ENCODE results near the gene DTNB.

DTNB gene

GRCh38 chr2:25379535-25379934, 293.8 kb downstream of the DTNB start:
- DNase-seq, result no peak

GRCh38 chr2:25378731-25379490, 294.5 kb downstream of the DTNB start:
- DNase-seq, result peak; percentile 35

- no peak for DNase-seq
These were observed 295.5 kb downstream of the DTNB start for GRCh38 chr2:25377822-25378421.

GRCh38 chr2:25376750-25377621, 296.4 kb downstream of the DTNB start:
- peak; percentile 94 for DNase-seq

GRCh38 chr2:25375989-25376545, 297.3 kb downstream of the DTNB start:
- peak; percentile 10 for DNase-seq

- DNase-seq, result no peak
These were observed 297.9 kb downstream of the DTNB start for GRCh38 chr2:25375371-25375988.

- no peak for DNase-seq
These were observed 298.6 kb downstream of the DTNB start for GRCh38 chr2:25374827-25375226.

GRCh38 chr2:25374411-25374810, 299.0 kb downstream of the DTNB start:
- no peak for DNase-seq

- no peak for DNase-seq
These were observed 300.0 kb downstream of the DTNB start for GRCh38 chr2:25373269-25373981.

- DNase-seq, result no peak
These were observed 300.7 kb downstream of the DTNB start for GRCh38 chr2:25372405-25373268.

- DNase-seq, result no peak
These were observed 301.8 kb downstream of the DTNB start for GRCh38 chr2:25371253-25372241.

GRCh38 chr2:25369876-25370275, 303.5 kb downstream of the DTNB start:
- no peak for DNase-seq

GRCh38 chr2:25369439-25369838, 303.9 kb downstream of the DTNB start:
- no peak for DNase-seq

GRCh38 chr2:25368660-25369059, 304.7 kb downstream of the DTNB start:
- DNase-seq, result no peak

GRCh38 chr2:25367296-25367695, 306.1 kb downstream of the DTNB start:
- DNase-seq, result no peak

- no peak for DNase-seq
These were observed 306.7 kb downstream of the DTNB start for GRCh38 chr2:25366629-25367028.

GRCh38 chr2:25365241-25365640, 308.1 kb downstream of the DTNB start:
- DNase-seq, result no peak

- no peak for DNase-seq
These were observed 309.6 kb downstream of the DTNB start for GRCh38 chr2:25363733-25364132.

GRCh38 chr2:25362434-25363145, 310.8 kb downstream of the DTNB start:
- peak; percentile 59 for DNase-seq
